PC-3 (cell line): ENCODE data around the gene PTK6.

Source experiments
- EZH2 ChIP-seq: fragments of 300-600 bp; sonication (generic); IDR thresholded peaks from one replicate; pipeline ENCODE4 v1.6.1; 2017; ENCODE audit warnings: antibody characterized with exemption, mild to moderate bottlenecking, low read length; ENCODE audit not compliant: unreplicated experiment
- EZH2phosphoT487 ChIP-seq: fragments of 300-600 bp; sonication (generic); IDR thresholded peaks from 2 replicates; pipeline ENCODE4 v1.6.1; 2018; ENCODE audit warnings: mild to moderate bottlenecking, antibody characterized with exemption, low read length, borderline replicate concordance
- TF ChIP-seq, protein P1 (sequence below): fragments of 300-600 bp; sonication (generic); conservative IDR thresholded peaks from 2 replicates; pipeline ENCODE4 v1.5.1; 2017; ENCODE audit warnings: antibody characterized with exemption, low read depth, mild to moderate bottlenecking, low read length

DNA sequence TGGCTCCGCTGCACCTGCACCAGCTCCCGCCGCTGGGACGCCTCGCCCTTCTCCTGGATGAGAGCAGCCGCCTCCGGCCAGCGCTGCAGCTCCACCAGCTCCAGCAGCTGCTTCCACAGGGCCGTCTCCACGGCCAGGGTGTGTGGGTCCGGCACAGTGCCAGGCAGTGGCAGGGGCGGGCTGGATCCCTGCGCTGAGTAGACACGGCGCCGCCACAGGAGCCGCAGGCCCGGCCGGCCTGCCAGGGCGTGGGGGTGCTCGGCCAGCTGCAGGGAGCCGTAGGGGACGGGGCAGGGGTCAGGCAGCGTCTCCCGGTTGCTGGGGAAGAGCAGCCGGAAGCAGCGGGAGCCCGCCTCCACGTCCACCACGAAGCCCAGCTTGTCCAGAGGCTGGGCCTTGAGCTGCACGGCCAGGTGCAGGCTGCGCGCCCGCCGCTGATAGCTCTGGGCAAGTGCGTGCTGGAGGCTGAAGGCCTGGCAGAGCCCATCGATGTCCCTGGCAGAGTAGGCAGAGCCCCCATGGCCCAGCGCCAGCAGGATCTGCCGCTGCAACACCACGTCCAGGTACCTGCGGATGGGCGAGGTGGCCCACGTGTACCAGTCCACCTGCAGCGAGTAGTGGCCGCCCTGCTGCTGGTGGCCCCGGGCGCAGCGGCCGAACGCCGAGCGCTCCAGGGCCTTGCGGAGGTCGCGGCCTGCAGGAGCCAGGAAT lies 26.2 kb upstream of the PTK6 start:
- TF ChIP-seq, protein P1, sequence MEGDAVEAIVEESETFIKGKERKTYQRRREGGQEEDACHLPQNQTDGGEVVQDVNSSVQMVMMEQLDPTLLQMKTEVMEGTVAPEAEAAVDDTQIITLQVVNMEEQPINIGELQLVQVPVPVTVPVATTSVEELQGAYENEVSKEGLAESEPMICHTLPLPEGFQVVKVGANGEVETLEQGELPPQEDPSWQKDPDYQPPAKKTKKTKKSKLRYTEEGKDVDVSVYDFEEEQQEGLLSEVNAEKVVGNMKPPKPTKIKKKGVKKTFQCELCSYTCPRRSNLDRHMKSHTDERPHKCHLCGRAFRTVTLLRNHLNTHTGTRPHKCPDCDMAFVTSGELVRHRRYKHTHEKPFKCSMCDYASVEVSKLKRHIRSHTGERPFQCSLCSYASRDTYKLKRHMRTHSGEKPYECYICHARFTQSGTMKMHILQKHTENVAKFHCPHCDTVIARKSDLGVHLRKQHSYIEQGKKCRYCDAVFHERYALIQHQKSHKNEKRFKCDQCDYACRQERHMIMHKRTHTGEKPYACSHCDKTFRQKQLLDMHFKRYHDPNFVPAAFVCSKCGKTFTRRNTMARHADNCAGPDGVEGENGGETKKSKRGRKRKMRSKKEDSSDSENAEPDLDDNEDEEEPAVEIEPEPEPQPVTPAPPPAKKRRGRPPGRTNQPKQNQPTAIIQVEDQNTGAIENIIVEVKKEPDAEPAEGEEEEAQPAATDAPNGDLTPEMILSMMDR: no peak
- no peak for TF ChIP-seq EZH2
- TF ChIP-seq EZH2phosphoT487: no peak
